Activated CD8-positive, alpha-beta T cell treated with anti-CD3 and anti-CD28 coated beads for 36 hours (primary cell): ENCODE measurements around the gene DTD2. TPM values are rescaled to one million over a fixed set of nuclear protein-coding genes. Genes with fewer than 3 reads are reported as not detected.

Experiments used
- ATAC-seq: fragments of 200-7000 bp; cut with Tn5 transposase; one replicate; pipeline ENCODE4 v1.10.0; 2021; ENCODE audit warnings: mild to moderate bottlenecking, moderate library complexity
- CTCF ChIA-PET: fragments of 350-600 bp; sonication (Branson Sonifier 250); formaldehyde crosslinking; loops from one replicate; lab custom pipeline; 2021; ENCODE audit warnings: antibody characterized with exemption; lab: Charles Lee
- POLR2A ChIA-PET: fragments of 350-600 bp; sonication (Branson Sonifier 250); formaldehyde crosslinking; loops from one replicate; lab custom pipeline; 2021; ENCODE audit warnings: antibody characterized with exemption; lab: Charles Lee
- DNase-seq: peaks from one replicate; pipeline ENCODE4 v3.0.0-alpha.2; 2020
- H3K27ac Mint-ChIP-seq: one replicate; pipeline ENCODE4 v1.8.0; 2021; ENCODE audit warnings: mild to moderate bottlenecking, mixed read lengths
- H3K27me3 Mint-ChIP-seq: one replicate; pipeline ENCODE4 v1.8.0; 2021; ENCODE audit warnings: mixed read lengths
- H3K36me3 Mint-ChIP-seq: one replicate; pipeline ENCODE4 v1.8.0; 2021; ENCODE audit warnings: low read depth, mixed read lengths
- H3K4me1 Mint-ChIP-seq: one replicate; pipeline ENCODE4 v1.8.0; 2021; ENCODE audit warnings: low read depth, mixed read lengths
- H3K4me3 Mint-ChIP-seq: one replicate; pipeline ENCODE4 v1.8.0; 2021; ENCODE audit warnings: mild to moderate bottlenecking, moderate library complexity, mixed read lengths
- H3K9me3 Mint-ChIP-seq: one replicate; pipeline ENCODE4 v1.8.0; 2021; ENCODE audit warnings: mixed read lengths
- intact Hi-C: fragments of 100-400 bp; cut with micrococcal nuclease; formaldehyde crosslinking; loops from one replicate; pipeline ENCODE4 v1.10.0; 2022
- total RNA-seq, 2 experiments: library from RNA; stranded (reverse); gene quantifications; one replicate each; pipeline ENCODE4 v1.2.3, GENCODE V29; 2021
- TF ChIP-seq, protein P1 (sequence below): fragments of 200-600 bp; IDR thresholded peaks from one replicate; pipeline ENCODE4 v1.8.0; 2022; ENCODE audit warnings: antibody characterized with exemption, mild to moderate bottlenecking

The DTD2 gene
- 10 to 100 TPM; 25.4 to 25.6 TPM for total RNA-seq

DNA sequence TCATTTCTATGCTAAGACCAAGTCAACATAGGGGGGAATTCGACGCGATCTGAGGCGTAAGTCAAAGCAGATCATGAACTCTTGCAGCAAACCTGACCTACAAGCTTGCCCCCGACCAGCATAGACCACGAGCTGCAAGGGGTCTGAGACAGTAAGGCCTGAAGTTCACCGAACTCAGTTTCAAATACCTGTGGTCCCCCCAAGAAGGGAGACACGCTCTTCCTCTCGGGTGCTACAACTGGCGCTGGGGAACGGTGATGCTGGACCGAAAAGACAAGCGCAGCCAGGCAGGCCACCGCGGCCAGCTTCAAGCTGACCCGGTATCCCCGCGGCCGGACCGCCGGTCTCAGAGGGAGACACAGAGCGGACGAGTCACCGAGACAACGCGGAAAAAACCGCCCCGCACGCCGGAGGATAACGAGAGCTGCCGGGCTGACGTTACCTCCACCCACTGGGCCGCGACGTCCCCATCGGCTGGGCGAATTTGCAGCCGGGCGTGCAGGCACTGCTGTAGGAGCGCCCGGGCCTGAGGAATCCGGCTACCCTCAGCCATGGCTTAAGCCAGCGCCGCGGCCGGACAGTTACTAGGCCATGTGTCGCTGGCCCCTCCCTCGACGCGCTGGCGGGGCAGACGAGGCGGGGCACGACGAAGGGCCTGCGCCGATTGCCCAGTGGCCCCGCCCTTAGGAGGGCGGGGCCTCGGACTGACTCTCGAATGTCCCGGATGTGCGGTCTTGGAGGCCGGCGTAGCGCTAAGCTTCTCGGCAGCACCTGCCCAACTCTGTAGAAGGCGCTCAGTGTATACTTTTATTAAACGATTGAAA lies at the start of gene DTD2:
TSS of gene DTD2 (minus strand) at position 666 of the 824 bp plus-strand sequence. CDS start at position 553, 113 bp downstream.
- peaks cover 9% of the 10 kb centered on the region for H3K36me3 Mint-ChIP-seq
- TF ChIP-seq, protein P1, sequence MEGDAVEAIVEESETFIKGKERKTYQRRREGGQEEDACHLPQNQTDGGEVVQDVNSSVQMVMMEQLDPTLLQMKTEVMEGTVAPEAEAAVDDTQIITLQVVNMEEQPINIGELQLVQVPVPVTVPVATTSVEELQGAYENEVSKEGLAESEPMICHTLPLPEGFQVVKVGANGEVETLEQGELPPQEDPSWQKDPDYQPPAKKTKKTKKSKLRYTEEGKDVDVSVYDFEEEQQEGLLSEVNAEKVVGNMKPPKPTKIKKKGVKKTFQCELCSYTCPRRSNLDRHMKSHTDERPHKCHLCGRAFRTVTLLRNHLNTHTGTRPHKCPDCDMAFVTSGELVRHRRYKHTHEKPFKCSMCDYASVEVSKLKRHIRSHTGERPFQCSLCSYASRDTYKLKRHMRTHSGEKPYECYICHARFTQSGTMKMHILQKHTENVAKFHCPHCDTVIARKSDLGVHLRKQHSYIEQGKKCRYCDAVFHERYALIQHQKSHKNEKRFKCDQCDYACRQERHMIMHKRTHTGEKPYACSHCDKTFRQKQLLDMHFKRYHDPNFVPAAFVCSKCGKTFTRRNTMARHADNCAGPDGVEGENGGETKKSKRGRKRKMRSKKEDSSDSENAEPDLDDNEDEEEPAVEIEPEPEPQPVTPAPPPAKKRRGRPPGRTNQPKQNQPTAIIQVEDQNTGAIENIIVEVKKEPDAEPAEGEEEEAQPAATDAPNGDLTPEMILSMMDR: no peak
- intact Hi-C loops: loop anchor here (5.0 kb wide), 1 partner anchor 35 kb away; the partner anchor contains the start of gene HEATR5A
- no peaks in the 10 kb centered on the region for H3K27me3 Mint-ChIP-seq
- ChIA-PET POLR2A (interaction anchor here (0.6 to 1.8 kb wide), 4 partner anchors 37 to 621 kb away, joined by 3 to 16 read pairs (median 4); partner anchors contain the start of gene HEATR5A), CTCF (interaction anchor here (0.9 to 2.2 kb wide), 3 partner anchors 36 to 80 kb away, joined by 3 to 7 read pairs (median 4); partner anchors contain the start of gene HEATR5A)
- ATAC-seq (peak; percentile 99), DNase-seq (peak; percentile 94)
- no peaks in the 10 kb centered on the region for H3K9me3 Mint-ChIP-seq
- H3K4me3 Mint-ChIP-seq: peak within 1 kb of the TSS; percentile 89
- peaks cover 24% of the 10 kb centered on the region for H3K4me1 Mint-ChIP-seq
- peak within 1 kb of the TSS; percentile 94 for H3K27ac Mint-ChIP-seq

DNA sequence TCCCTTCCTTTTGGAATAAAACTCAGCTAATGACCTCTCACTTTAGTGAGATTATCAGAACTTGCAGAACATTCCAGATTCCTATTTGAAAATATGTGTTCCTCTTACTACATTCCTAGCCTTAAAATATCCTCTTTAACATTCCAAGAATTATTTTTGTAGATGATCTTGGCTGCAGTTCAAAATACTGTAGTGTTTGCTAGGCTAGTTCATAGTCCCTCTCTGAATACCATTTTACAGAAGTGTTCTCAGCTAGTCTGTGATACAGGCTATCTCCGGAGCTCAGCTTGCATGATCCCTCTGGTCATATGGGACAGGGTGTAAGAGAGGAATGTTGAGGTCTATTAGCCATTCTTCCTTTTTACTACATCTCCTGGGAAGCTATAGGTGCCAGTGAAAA lies 48.1 kb upstream of the DTD2 start:
- POLR2A ChIA-PET: no interaction called here
- no peaks in the 10 kb centered on the region for H3K9me3 Mint-ChIP-seq
- no peaks in the 10 kb centered on the region for H3K4me1 Mint-ChIP-seq
- TF ChIP-seq, protein P1: no peak
- no peak overlapping the region for H3K4me3 Mint-ChIP-seq
- no peak overlapping the region for H3K27ac Mint-ChIP-seq
- H3K36me3 Mint-ChIP-seq: no peaks in the 10 kb centered on the region
- DNase-seq (no peak), ATAC-seq (no peak)
- CTCF ChIA-PET: no interaction called here
- no peaks in the 10 kb centered on the region for H3K27me3 Mint-ChIP-seq
- intact Hi-C loops: no loop called here

DNA sequence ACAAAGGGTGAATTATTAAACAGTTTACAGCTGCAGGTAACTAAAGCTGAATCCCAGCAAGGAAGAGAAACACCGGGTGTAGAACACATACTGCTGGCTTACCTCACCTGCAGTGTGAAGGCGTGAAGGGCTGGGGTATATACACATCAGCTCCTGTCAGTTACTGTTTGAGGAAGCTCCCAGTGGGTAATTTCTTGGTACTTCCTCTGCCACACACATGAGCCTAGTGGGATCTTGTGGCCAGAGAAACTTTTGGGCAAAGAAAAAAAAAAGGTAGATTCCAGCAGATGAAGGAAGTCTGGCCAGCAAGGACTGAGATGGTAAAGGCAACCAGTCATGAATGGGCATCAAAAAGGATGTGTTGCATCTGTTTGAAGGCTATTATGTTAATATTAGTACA lies 44.6 kb upstream of the DTD2 start:
- no peak overlapping the region for H3K4me3 Mint-ChIP-seq
- H3K27me3 Mint-ChIP-seq: peaks cover 8% of the 10 kb centered on the region
- no peak for ATAC-seq
- H3K9me3 Mint-ChIP-seq: no peaks in the 10 kb centered on the region
- ChIA-PET POLR2A (no interaction called here), CTCF (interaction anchor here (1.5 kb wide), 1 partner anchor 8 kb away, joined by 5 read pairs; no protein-coding TSS in a partner anchor)
- TF ChIP-seq, protein P1: no peak
- no peaks in the 10 kb centered on the region for H3K4me1 Mint-ChIP-seq
- no peaks in the 10 kb centered on the region for H3K36me3 Mint-ChIP-seq
- DNase-seq: no peak
- intact Hi-C loops: no loop called here
- H3K27ac Mint-ChIP-seq: no peak overlapping the region

DNA sequence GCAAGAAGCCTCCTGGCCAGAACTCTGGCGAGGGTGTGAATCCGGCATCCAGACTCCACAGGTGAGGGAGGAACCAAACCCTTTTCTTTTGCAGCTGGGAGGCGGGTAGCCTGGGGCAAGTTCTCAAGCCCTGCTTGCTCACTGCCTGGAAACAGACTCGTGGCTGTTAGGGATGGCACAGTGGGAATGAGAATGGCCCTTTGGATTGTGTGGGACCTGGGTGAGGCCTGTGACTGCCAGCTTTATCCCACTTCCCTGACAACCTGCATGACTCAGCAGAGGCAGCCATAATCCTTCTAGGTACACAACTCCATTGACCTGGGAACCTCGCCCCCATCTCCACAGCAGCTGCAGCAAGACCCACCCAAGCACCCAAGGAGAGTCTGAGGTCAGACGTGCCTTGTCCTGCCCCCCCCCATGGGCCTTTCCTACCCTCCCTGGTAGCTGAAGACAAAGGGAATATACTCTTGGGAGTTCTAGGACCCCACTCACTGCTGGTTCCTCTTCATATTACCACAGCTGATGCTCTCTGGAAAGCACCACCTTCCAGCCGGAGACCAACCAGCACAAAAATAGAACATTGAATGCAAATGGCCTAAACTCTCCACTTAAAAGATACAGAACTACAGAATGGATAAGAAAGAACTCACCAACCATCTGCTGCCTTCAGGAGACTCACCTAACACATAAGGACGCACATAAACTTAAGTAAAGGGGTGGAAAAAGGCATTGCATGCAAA lies 35.6 kb upstream of the DTD2 start:
- CTCF ChIA-PET: no interaction called here
- no peak overlapping the region for H3K4me3 Mint-ChIP-seq
- H3K9me3 Mint-ChIP-seq: no peaks in the 10 kb centered on the region
- H3K4me1 Mint-ChIP-seq: no peaks in the 10 kb centered on the region
- no peaks in the 10 kb centered on the region for H3K36me3 Mint-ChIP-seq
- POLR2A ChIA-PET: no interaction called here
- ATAC-seq (no peak), DNase-seq (no peak)
- H3K27me3 Mint-ChIP-seq: peaks cover 14% of the 10 kb centered on the region
- no peak overlapping the region for H3K27ac Mint-ChIP-seq
- TF ChIP-seq, protein P1: no peak
- intact Hi-C loops: no loop called here
